ENCODE data around the gene CPO.

- TF ChIP-seq CTCF (conservative IDR thresholded peaks at IDR 0.05; ENCODE audit: low read length) (no peak), EZH2phosphoT487 (IDR thresholded peaks at IDR 0.05; ENCODE audit: borderline replicate concordance, low read depth, low read length) (no peak)
Measured at GRCh38 chr2:206939340-206939739, at the start of gene CPO.
